Aorta (tissue), 5 donors: ENCODE results near the gene ZFP62. TPM values are rescaled to one million over a fixed set of nuclear protein-coding genes. Genes with fewer than 3 reads are reported as not detected.

Experiments used
- ATAC-seq: fragments of 200-7000 bp; cut with Tn5 transposase; one replicate; pipeline ENCODE4 v1.9.1; 2022; ENCODE audit warnings: moderate library complexity; ENCODE audit not compliant: low FRiP score
- DNase-seq, 2 donors: peaks; one replicate each; pipeline ENCODE4 v3.0.0-alpha.2; 2020
- H3K27ac ChIP-seq, 2 donors: one replicate each; pipeline ENCODE4 v1.5.1; 2013; ENCODE audit warnings: low read length in 2 of 2, mild to moderate bottlenecking in 2 of 2, moderate library complexity in 2 of 2, control low read depth in 1 of 2, inconsistent platforms in 1 of 2, low read depth in 1 of 2
- H3K27me3 ChIP-seq, 2 donors: one replicate each; pipeline ENCODE4 v1.6.1; 2013; ENCODE audit warnings: control low read depth in 1 of 2, low read length in 1 of 2, mild to moderate bottlenecking in 1 of 2, moderate library complexity in 1 of 2; ENCODE audit not compliant: insufficient read depth in 2 of 2, control insufficient read depth in 1 of 2
- H3K36me3 ChIP-seq, 2 donors: one replicate each; pipeline ENCODE4 v1.6.1; 2013; ENCODE audit warnings: control low read depth in 1 of 2, low read length in 1 of 2, mild to moderate bottlenecking in 1 of 2; ENCODE audit not compliant: insufficient read depth in 2 of 2, control insufficient read depth in 1 of 2
- H3K4me1 ChIP-seq, 2 donors: one replicate each; pipeline ENCODE4 v1.6.1; 2013; ENCODE audit warnings: low read length in 2 of 2, control low read depth in 1 of 2, mild to moderate bottlenecking in 1 of 2, moderate library complexity in 1 of 2; ENCODE audit not compliant: insufficient read depth in 2 of 2, control insufficient read depth in 1 of 2
- H3K4me3 ChIP-seq, 2 donors: one replicate each; pipeline ENCODE4 v1.5.1; 2013; ENCODE audit warnings: low read length in 2 of 2, control low read depth in 1 of 2, mild to moderate bottlenecking in 1 of 2
- H3K9me3 ChIP-seq: one replicate; pipeline ENCODE4 v1.6.1; 2013; ENCODE audit warnings: mild to moderate bottlenecking, low read length; ENCODE audit not compliant: control insufficient read depth
- WGBS, 2 donors: extraction: QIAGEN DNeasy Blood & Tissue Kit; methylation state at CpG; one replicate each; pipeline ENCODE4 v1.1.7; 2013; 5-methylcytosine and 5-hydroxymethylcytosine counted together
- intact Hi-C, 2 donors: fragments of 100-400 bp; cut with DNase I; formaldehyde crosslinking; loops; one replicate each; pipeline versions ENCODE4 v1.14.2 to v1.15.0; 2022
- polyA plus RNA-seq, 2 donors: library from polyadenylated mRNA; stranded (reverse); fragments of 200-250 nt; gene quantifications; one replicate each; pipeline ENCODE4 v1.2.3, GENCODE V29; 2013
- total RNA-seq, 2 donors: library from RNA; stranded (reverse); fragmentation: NEBNext Ultra II Directional; extraction: Animal tissue kit (Norgen Biotek cat#: 25700); gene quantifications; one replicate each; pipeline ENCODE4 v1.2.1, GENCODE V29; 2021
- donor health status: healthy with polysubstance abuse.
- donor health status: Bipolar disorder and iron deficiency.
- donor health status: DM: no; HTN: no; CAD: no.
- donor health status: DM: no; HTN: no; CAD: no.
- donor health status: DM: yes; HTN: yes; CAD: no.

Gene ZFP62
- total and polyA plus RNA-seq, 4 donors = 6.5 to 24.7 (median 16.1) TPM

GRCh38 chr5:180810210-180810958 lies 50.7 kb downstream of the ZFP62 start:
- intact Hi-C loops = loop anchor here in 1 of 2 donors (2.0 kb wide), 1 partner anchor 50 kb away; the partner anchor contains the start of gene ZFP62
- peak overlapping the region; percentile 68 to 71 for H3K4me3 ChIP-seq
- H3K9me3 ChIP-seq = no peaks in the 10 kb centered on the region
- peaks cover 5 to 15% of the 10 kb centered on the region in 2 donors for H3K4me1 ChIP-seq
- WGBS, 2 donors = 0% methylated on average over 61 to 66 of the region's 66 CpGs
- peak; percentile 98 for ATAC-seq
- DNase-seq = peak; percentile 98 to 99
- peak overlapping the region; percentile 83 to 92 for H3K27ac ChIP-seq
- H3K36me3 ChIP-seq = no peaks in the 10 kb centered on the region
- H3K27me3 ChIP-seq = no peaks in the 10 kb centered on the region

DNA sequence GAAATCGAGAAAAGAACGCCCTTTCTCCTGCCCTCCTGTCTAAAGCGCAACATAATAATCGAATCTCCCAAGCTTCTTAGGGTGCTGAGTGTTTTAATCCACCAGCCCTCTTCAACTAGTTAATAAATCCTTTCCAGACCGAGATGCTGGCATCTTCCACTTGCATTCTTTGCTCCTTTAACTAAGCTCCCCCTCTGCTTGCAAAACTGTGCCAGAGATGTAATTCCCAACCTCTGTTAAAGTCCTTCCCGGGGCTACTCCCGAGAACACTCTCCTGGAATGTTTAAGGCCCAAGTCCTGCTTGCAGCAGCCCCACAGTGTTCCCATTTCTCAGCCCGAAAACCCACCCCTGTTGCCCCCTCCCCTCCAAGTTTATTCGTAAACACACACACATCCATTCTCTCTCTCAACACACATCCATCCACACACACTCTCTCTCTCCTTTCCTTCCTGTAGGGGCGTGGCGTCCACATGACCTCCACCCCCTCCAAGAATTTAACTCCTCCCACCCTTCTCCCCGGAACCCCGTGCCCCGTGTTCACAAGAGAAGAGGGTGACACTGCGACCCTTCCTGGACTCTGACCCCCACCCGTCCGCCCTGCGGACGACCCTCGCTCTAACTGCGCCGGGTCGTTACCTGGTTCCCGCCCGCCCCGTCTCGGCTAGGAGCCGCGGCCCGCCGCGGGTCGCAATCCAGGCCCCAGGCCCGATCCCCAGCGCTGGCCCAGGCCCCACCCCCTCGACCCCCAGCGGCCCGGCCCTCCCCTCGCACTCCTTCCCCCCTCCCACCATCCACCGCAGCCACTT lies 51.5 kb downstream of the ZFP62 start:
- intact Hi-C loops = loop anchor here (2.0 to 10.0 kb wide), 2 partner anchors 51 to 435 kb away; partner anchors contain the start of genes RACK1 (in 1 of the 2) and ZFP62 (in 1 of the 2)
- ATAC-seq (peak; percentile 96), DNase-seq (peak; percentile 95 to 97)
- Histone ChIP-seq H3K27ac (peak overlapping the region in 1 of 2 donors; percentile 70), H3K9me3 (no peaks in the 10 kb centered on the region), H3K27me3 (no peaks in the 10 kb centered on the region), H3K4me3 (peak overlapping the region; percentile 43 to 87), H3K4me1 (peaks cover 5 to 15% of the 10 kb centered on the region in 2 donors), H3K36me3 (no peaks in the 10 kb centered on the region)
- WGBS, 2 donors = 2 to 3% methylated on average over 39 to 40 of the region's 40 CpGs

DNA sequence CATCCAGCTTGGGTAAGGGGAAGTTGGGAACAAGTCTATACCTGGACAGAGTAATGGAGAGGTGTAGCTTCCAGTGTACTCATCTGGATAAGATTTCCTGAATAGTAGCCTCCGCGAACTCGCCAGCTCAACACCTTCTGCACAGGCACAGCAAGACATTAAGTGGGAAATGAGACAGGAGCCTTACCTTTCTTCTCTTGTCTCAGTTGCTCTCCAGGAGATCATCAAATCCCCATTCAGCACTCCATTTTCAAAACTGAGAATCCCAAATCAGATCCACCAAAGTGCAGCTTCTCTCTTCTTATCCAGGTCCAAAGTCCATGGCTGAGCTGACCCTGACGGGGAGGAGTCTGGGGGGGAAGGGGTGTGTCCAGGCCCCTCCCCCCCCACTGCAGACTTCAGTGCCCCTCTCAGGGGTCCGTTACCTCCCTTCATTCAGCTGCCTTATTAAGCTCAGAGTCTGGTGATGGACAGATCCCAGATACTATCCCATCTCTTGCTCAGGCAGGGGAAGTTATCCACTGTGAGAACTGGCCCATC lies 52.5 kb downstream of the ZFP62 start:
- DNase-seq (no peak), ATAC-seq (no peak)
- H3K36me3 ChIP-seq = no peaks in the 10 kb centered on the region
- H3K27ac ChIP-seq = peak overlapping the region in 1 of 2 donors; percentile 22
- WGBS, 2 donors = 58 to 72% methylated on average over 5 of the region's 5 CpGs
- peak overlapping the region in 1 of 2 donors; percentile 43 for H3K4me3 ChIP-seq
- H3K9me3 ChIP-seq = no peaks in the 10 kb centered on the region
- no peaks in the 10 kb centered on the region for H3K27me3 ChIP-seq
- peaks cover 5 to 15% of the 10 kb centered on the region in 2 donors for H3K4me1 ChIP-seq
- intact Hi-C loops = loop anchor here in 1 of 2 donors (10.0 kb wide), 1 partner anchor 436 kb away; the partner anchor contains the start of gene RACK1

DNA sequence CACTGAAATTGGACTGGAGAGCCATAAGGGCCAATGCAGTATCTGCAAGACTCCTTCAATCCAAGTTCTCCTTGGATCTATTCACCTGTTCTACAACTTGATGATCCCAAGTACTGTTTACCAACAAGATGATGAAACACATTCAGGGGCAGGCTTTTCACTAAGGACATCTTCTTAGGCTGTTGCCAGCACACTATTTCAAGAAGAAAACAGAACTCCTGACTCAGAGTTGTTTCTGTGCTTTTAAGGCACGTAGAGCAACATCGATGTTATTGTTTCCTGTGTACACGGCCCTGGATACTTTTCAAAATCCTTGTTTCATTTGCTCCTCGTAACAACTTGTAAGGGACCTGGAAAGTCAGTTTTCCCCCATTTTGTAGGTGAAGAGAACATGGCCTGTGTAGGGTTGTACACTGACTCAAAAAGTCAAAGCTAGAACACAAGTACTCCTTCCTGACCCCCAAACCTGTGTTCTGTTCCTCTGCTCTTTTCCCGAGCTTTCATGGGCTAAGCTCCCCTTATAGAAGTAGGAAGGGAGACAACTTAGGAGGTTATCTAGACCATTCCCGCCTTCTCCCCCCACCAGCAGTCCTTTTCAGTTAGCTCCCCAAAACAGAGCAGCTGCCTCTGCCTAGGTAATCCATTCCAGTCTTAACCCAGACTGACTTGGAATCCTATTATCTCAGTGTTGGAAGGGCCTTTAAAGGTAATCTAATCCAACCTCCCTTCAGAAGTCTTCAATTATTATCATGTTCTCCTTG lies 53.2 kb downstream of the ZFP62 start:
- intact Hi-C loops = loop anchor here in 1 of 2 donors (10.0 kb wide), 1 partner anchor 437 kb away; the partner anchor contains the start of gene RACK1
- Histone ChIP-seq H3K27me3 (no peaks in the 10 kb centered on the region), H3K27ac (peak overlapping the region in 1 of 2 donors; percentile 22), H3K9me3 (no peaks in the 10 kb centered on the region), H3K4me3 (peak overlapping the region in 1 of 2 donors; percentile 23), H3K36me3 (no peaks in the 10 kb centered on the region), H3K4me1 (peaks cover 5 to 15% of the 10 kb centered on the region in 2 donors)
- 21 to 22% methylated on average over 6 of the region's 6 CpGs for WGBS, 2 donors
- no peak for DNase-seq
- ATAC-seq = no peak

DNA sequence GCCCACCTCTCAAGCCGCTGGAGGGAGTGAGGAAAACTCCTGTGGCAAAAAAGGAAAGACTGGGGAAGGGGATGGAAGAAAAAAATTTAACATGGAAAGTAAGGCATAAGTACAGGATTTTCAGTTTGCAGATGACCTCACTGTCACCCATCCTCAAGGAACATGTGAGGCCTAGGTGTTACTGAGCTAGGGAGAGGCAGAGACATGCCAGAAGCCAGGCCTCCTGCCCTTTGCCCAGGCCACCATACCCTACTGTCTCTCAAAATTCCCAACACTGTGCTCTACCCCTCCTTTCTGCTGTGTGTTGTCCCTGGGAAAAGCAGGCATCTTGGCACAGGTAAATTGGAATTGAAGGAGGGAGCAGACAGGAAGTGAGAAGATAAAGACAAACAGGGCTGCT lies 54.0 kb downstream of the ZFP62 start:
- no peak for DNase-seq
- Histone ChIP-seq H3K27ac (no peak overlapping the region), H3K4me3 (peak overlapping the region in 1 of 2 donors; percentile 23), H3K27me3 (no peaks in the 10 kb centered on the region), H3K9me3 (no peaks in the 10 kb centered on the region), H3K4me1 (peaks cover 5 to 15% of the 10 kb centered on the region in 2 donors), H3K36me3 (no peaks in the 10 kb centered on the region)
- ATAC-seq = no peak
- WGBS, 2 donors = 60 to 72% methylated on average over 1 of the region's 1 CpG
- intact Hi-C loops = loop anchor here in 1 of 2 donors (10.0 kb wide), 1 partner anchor 438 kb away; the partner anchor contains the start of gene RACK1

- ATAC-seq (no peak), DNase-seq (no peak)
- intact Hi-C loops = loop anchor here in 1 of 2 donors (10.0 kb wide), 1 partner anchor 438 kb away; the partner anchor contains the start of gene RACK1
- WGBS, 2 donors = 55 to 67% methylated on average over 9 of the region's 9 CpGs
- H3K27ac ChIP-seq = peak overlapping the region in 1 of 2 donors; percentile 38
- H3K4me3 ChIP-seq = no peak overlapping the region
- H3K4me1 ChIP-seq = peaks cover 7 to 15% of the 10 kb centered on the region in 2 donors
- no peaks in the 10 kb centered on the region for H3K27me3 ChIP-seq
- no peaks in the 10 kb centered on the region for H3K36me3 ChIP-seq
- H3K9me3 ChIP-seq = no peaks in the 10 kb centered on the region
Observed at GRCh38 chr5:180806351-180807011, 54.6 kb downstream of the ZFP62 start.

DNA sequence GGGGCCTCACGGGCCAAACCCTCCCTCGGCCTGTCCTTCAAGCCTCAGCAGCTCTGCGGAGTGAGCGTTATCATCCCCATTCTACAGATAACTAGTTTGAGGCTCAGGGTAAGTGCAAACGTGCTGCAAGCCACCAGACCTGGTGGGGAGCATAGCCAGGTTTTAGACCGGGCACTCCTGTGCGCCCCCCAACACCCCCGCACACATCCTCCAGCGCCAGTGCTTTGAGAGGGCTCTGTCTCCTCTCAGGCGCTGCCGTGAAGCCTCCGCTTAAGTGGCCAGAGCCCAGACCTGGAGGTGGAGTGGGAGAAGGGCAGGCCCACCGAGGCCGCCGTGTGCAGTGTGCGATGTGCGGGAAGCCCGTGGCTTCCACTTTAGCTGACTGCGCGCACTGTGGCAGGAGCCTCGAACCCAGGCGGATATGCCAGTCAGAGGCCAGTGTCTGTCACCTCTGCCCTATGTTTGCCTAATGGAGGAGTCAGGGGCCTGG lies 56.9 kb downstream of the ZFP62 start:
- Histone ChIP-seq H3K4me3 (no peak overlapping the region), H3K9me3 (no peaks in the 10 kb centered on the region), H3K4me1 (peaks cover 7 to 21% of the 10 kb centered on the region in 2 donors), H3K27me3 (no peaks in the 10 kb centered on the region), H3K27ac (no peak overlapping the region), H3K36me3 (no peaks in the 10 kb centered on the region)
- ATAC-seq (no peak), DNase-seq (no peak)
- 85 to 88% methylated on average over 22 of the region's 22 CpGs for WGBS, 2 donors
- intact Hi-C loops = loop anchor here in 1 of 2 donors (5.0 to 10.0 kb wide), 2 partner anchors 58 to 441 kb away; partner anchors contain the start of genes RACK1 and ZFP62
